ENCODE results near the gene ZBTB7A. TPM values are rescaled to one million over a fixed set of nuclear protein-coding genes. Genes with fewer than 3 reads are reported as not detected.
"Not testable (repeated sequence)": the region's sequence is repeated elsewhere in the genome, so short reads cannot be mapped to it uniquely, and the experiment has no call there.

The ZBTB7A gene
- polyA plus RNA-seq, 1 donor = 8.0 TPM

GRCh38 chr19:4016486-4016885 lies 50.2 kb downstream of the ZBTB7A start:
- no peak for DNase-seq (ENCODE audit: low read depth)

GRCh38 chr19:4015705-4016402 lies 50.8 kb downstream of the ZBTB7A start:
- no peak for DNase-seq (ENCODE audit: low read depth)

DNA sequence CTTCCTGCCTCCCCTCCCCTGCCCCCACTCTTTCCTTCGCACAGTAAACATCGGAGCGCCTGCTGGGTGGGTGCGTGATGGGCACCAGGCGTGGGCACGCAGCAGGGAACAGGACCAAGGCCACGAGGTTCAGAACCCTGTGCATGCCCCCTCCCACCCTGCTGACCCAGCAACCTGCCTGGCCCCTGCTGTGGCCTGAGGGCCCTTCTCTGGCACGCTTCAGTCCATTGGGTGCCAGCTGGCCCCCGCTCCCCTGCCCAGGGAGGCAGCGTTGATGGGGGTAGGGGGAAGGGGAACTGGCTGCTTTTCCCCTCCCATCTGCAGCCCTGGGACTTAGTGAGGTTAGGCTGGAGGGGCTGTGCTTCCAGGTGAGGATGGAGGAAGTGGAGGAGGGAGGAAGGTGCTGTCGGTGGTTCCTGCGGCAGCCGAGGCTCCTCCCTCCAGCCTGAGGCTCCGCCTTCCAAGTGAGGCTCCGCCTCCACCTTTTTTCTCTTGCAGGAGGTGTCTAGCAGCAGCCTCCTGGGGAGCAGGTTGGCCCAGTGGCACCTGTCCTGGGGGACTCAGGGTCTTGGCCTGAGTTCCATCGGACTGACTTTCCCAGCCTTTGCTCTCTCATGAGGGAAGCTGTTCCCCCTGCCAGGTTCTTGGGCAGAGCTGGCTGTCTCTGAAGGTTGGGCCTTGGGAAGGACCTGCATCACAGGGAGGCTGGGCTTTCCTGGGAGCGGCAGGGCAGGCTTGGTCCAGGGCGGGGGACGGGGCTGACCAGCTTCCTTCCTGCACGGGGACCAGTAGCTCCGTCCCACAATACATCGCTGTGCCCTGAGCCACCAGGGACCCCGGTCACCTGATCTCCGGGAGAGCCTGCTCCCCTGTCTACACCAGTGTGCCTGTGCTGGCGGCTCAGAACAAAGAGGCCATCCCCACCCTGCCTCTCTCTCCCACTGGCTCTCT lies 51.9 kb downstream of the ZBTB7A start:
- no peak for DNase-seq (ENCODE audit: low read depth)

DNA sequence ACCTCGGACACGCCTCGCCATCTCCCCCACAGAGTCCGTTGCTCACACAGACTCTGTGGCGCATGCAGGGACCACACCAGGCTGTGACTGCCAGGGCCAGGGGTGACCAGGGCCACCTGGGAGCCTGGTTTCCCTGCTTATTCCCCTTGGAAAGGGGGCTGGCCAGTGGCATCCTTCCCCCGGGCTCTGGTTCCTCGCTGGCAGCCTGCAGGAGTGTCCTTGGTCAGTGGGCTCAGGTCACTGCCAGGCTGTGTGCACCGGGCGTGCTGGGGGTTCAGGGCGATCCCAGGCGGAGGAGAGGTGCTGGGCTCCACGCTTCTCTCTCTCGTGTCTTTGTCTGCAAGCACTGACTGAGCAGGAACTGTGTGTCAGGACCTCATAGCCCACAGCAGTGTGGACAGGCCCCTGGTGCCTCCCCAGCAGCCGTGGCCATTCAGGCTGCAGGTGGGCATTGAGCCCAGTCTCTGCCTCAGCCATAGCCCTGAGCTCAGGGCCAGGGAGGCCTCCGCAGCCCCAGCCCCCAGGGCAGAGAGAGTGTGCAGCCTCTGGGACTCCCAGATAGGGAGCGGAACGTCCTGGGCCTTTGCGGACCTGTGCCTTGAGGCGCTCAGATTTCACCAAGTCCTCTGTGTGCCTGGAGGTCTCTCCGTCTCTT lies 52.7 kb downstream of the ZBTB7A start:
- no peak for DNase-seq (ENCODE audit: low read depth)

- no peak for DNase-seq (ENCODE audit: low read depth)
Measured at GRCh38 chr19:4012975-4013634, 53.6 kb downstream of the ZBTB7A start.

DNA sequence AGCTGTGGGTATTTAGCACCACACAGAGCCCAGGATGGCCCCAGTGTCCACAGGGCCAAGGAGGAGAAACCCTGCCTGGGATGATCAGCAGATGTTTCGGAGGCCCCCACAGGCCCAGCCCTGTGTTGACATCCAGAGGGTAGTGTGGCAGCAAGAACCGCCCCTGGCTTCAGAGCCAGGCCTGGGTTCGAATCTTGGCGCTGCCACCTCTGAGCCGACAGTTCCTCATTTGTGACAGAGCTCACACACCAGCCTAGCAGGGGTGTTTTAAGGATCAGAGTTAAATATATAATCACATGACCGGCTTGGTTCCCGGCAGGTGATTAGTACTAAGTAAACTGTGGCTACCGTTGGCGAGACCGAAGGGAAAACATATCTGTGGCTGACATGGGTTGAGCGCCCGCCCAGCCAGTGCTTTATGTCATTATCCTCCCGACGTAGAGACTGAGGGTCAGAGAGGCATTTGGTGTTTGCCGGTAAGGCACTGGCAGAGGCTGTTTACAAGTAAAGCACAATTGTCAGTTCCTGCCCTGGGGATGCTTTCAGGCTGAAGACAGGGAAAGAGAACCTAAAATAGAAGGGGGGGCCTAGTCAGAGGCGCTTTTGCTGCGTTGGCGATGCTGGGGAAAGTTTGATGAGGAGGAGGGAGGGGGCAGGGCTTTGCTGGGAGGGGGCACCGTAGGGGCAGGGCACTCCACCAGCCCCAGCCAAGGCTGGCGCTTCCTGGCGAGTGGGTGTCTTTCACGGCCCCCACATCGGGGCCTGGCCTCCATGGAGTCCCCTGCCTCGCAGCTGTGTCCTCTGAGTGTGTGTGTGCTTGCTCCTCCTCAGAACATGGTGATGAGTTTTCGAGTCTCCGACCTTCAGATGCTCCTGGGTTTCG lies 54.4 kb downstream of the ZBTB7A start:
- no peak for DNase-seq (ENCODE audit: low read depth)

GRCh38 chr19:4011430-4011829 lies 55.3 kb downstream of the ZBTB7A start:
- not testable (repeated sequence) for DNase-seq (ENCODE audit: low read depth)

DNA sequence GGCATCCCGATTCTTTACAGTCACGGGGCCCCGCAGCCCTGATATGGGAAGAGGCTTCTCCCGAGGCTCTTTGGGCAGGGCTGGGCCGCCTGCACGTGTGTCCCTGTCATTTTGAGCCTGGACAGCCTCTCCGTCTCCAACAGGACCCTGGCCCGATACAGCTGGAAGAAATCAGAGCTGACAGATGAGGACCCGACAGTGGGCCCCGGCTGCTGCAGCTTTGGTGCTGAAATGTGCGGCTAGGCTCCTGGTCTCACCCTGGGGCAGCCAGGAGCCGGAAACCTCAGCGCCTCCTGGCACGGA lies 55.9 kb downstream of the ZBTB7A start:
- DNase-seq (ENCODE audit: low read depth) = no peak

GRCh38 chr19:4009990-4010807 lies 56.5 kb downstream of the ZBTB7A start:
- DNase-seq (ENCODE audit: low read depth) = no peak

DNA sequence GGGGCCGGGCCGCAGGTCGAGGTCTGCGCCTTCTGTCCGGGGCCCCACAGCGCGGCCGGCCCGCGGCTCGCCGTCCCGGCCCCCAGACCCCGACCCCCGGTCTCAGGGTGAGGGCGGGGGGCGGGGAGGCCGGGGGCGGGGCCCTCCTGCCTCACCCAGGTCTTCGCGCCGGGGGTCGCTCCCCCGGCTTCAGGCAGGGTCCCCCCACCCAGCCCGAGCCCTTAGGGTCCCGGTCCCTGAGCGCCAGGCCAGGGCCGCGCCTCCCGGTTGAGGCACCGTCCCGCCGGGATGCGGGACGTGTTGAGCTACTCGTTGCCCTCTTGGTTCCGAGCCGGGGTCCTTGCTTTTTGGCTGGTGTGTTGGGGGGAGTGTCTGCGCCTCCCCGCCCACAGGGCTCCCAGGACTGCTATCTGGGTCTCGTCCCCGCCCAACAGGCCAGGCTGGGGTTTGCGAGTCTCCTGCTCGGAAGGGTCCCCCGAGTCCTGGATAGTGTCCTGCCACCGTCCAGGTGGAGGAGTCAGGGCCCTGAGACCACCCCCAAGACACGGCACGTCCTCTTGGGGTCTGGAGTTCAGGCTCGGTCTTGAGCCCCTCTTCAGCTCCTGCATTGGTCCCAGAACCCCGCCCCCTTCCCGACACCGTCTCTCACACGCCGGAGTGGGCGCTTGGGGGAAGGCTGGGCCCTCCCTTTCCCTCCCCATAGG lies 58.7 kb downstream of the ZBTB7A start:
- no peak for DNase-seq (ENCODE audit: low read depth)

DNA sequence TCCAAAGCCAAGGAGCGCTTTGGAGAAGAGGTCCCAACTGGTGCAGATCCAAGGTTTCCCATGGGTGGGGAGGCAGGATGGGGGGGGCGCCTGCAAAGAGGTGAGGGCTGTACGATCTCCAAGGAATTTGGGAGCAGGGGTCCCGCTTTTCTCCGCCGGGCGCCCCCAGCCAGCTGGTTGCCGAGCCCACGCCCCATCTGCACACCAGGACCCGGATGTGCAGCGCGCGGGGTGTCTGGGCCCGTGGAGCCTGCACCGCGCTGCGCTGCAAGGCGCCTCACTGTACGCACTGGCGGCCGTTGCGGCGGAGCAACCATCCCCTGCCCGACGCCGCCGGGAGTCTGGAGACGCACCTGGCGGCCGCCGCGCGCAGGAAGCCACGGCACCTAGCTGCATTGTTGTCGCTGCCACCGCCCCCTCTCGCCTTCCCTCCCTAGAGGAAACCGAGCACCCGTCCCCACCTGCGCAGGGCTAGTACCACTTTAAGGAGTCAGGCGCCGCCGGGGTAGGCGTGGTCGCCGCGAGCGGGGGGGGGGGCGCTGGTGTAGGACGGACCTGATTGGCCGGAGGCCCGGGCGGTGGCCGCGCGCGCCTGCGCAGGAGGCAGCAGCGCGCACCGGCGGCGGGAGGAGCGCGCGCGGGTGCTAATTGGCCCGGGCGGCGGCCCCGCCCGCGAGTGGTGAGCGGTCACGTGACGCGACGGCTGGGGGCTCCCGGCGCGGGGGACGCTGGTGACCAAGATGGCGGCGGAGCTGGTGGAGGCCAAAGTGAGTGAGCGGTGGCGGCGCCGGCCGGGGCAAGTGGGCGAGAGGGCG lies 59.5 kb downstream of the ZBTB7A start, which contains the start of gene PIAS4:
PIAS4 (plus strand) TSS at position 716 of the 815 bp plus-strand sequence; CDS start at position 741, 25 bp downstream.
- DNase-seq (ENCODE audit: low read depth) = peak; percentile 84

- not testable (repeated sequence) for DNase-seq (ENCODE audit: low read depth)
Measured at GRCh38 chr19:4005436-4005835, 61.3 kb downstream of the ZBTB7A start.

DNA sequence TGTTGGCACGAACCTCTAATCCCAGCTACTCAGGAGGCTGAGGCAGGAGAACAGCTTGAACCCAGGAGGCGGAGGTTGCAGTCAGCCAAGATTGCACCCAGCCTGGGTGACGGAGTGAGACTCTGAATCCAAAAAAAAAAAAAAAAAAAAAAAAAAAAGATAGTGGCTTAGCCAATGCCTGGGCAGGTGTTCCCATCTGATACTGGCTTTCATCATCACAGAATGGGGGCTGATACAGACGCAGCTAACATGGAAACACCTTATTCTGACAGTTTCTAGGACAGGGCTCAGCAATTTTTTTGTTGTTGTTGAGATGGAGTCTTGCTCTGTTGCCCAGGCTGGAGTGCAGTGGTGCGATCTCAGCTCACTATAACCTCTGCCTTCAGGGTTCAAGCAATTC lies 65.9 kb downstream of the ZBTB7A start:
- DNase-seq (ENCODE audit: low read depth) = not testable (repeated sequence)

DNA sequence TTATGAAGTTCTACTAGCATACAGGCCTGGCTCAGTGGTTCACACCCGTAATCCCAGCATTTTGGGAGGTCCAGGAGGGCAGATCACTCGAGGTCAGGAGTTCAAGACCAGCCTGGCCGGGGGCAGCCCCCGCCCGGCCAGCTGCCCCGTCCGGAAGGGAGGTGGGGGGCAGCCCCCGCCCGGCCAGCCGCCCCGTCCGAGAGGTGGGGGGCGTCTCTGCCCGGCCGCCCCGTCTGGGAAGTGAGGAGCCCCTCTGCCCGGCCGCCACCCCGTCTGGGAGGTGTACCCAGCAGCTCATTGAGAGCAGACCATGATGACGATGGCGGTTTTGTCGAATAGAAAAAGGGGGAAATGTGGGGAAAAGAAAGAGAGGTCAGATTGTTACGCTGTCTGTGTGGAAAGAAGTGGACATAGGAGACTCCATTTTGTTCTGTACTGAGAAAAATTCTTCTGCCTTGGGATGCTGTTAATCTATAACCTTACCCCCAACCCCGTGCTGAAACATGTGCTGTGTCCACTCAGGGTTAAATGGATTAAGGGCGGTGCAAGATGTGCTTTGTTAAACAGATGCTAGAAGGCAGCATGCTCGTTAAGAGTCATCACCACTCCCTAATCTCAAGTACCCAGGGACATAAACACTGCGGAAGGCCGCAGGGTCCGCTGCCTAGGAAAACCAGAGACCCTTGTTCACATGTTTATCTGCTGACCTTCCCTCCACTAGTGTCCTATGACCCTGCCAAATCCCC lies 67.9 kb downstream of the ZBTB7A start:
- DNase-seq (ENCODE audit: low read depth) = not testable (repeated sequence)

GRCh38 chr19:3995607-3996006 lies 71.1 kb downstream of the ZBTB7A start:
- DNase-seq (ENCODE audit: low read depth) = no peak
